ENCODE data around the gene SLC66A3.

SLC66A3 gene

GRCh38 chr2:11201969-11202368 lies 46.7 kb downstream of the SLC66A3 start:
- Histone ChIP-seq H2AFZ (ENCODE audit: low read depth, low read length, severe bottlenecking) (no peak overlapping the region), H3K27ac (ENCODE audit: low read depth, low read length) (no peak overlapping the region), H3K79me2 (ENCODE audit: insufficient read depth, low read length) (no peaks in the 10 kb centered on the region), H3K9ac (ENCODE audit: low read length) (no peak overlapping the region), H3K4me3 (ENCODE audit: insufficient read depth, low read length, poor library complexity, severe bottlenecking) (no peak overlapping the region), H3K27me3 (ENCODE audit: low read length) (no peaks in the 10 kb centered on the region), H3K36me3 (ENCODE audit: low read length) (peaks cover 38% of the 10 kb centered on the region), H3K9me3 (ENCODE audit: insufficient read depth, low read length) (no peaks in the 10 kb centered on the region), H3F3A (ENCODE audit: insufficient read depth) (0 out of 2 replicates have a peak, but pooled peaks cover 7% of the 10 kb centered on the region), H3K4me2 (ENCODE audit: low read depth, low read length, poor library complexity, severe bottlenecking) (no peak overlapping the region), H3K9me2 (replicated peaks; ENCODE audit: insufficient read depth, low read length) (no peaks in the 10 kb centered on the region), H4K20me1 (ENCODE audit: low read depth, low read length) (no peaks in the 10 kb centered on the region)
- TF ChIP-seq, protein P1, sequence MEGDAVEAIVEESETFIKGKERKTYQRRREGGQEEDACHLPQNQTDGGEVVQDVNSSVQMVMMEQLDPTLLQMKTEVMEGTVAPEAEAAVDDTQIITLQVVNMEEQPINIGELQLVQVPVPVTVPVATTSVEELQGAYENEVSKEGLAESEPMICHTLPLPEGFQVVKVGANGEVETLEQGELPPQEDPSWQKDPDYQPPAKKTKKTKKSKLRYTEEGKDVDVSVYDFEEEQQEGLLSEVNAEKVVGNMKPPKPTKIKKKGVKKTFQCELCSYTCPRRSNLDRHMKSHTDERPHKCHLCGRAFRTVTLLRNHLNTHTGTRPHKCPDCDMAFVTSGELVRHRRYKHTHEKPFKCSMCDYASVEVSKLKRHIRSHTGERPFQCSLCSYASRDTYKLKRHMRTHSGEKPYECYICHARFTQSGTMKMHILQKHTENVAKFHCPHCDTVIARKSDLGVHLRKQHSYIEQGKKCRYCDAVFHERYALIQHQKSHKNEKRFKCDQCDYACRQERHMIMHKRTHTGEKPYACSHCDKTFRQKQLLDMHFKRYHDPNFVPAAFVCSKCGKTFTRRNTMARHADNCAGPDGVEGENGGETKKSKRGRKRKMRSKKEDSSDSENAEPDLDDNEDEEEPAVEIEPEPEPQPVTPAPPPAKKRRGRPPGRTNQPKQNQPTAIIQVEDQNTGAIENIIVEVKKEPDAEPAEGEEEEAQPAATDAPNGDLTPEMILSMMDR (IDR thresholded peaks at IDR 0.05; ENCODE audit: insufficient read depth, low read length, poor library complexity, severe bottlenecking), result no peak
- no peak for TF ChIP-seq EZH2phosphoT487 (conservative IDR thresholded peaks at IDR 0.05; ENCODE audit: low read length)

DNA sequence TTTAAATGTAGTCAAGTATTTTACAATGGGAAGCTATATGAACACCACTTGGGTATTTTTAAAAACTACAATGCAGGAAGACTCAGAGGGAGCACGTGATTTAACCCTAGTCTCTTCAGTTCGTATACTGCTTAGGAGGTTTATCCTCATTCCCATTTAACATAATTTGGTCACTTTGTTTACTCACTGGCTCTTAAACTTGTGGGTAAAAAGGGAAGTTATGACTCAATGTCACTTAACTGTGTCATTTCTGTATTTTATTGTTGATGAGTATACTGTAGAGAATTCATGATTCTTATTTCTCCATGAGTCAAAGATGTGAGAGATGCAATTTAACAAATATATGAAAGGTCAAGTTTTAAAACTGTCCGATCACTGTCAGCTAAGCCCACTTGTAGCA lies 48.2 kb downstream of the SLC66A3 start:
- H3K27me3 ChIP-seq (ENCODE audit: low read length), result no peaks in the 10 kb centered on the region
- no peak overlapping the region for H3K9ac ChIP-seq (ENCODE audit: low read length)
- TF ChIP-seq EZH2phosphoT487 (conservative IDR thresholded peaks at IDR 0.05; ENCODE audit: low read length), result no peak
- TF ChIP-seq, protein P1 (IDR thresholded peaks at IDR 0.05; ENCODE audit: insufficient read depth, low read length, poor library complexity, severe bottlenecking), result no peak
- H3K4me2 ChIP-seq (ENCODE audit: low read depth, low read length, poor library complexity, severe bottlenecking), result no peak overlapping the region
- no peak overlapping the region for H3K4me3 ChIP-seq (ENCODE audit: insufficient read depth, low read length, poor library complexity, severe bottlenecking)
- H3K79me2 ChIP-seq (ENCODE audit: insufficient read depth, low read length), result no peaks in the 10 kb centered on the region
- no peak overlapping the region; the same call in 1 of the 2 replicates for H3K27ac ChIP-seq (ENCODE audit: low read depth, low read length)
- H3K9me2 ChIP-seq (replicated peaks; ENCODE audit: insufficient read depth, low read length), result no peaks in the 10 kb centered on the region
- H3F3A ChIP-seq (ENCODE audit: insufficient read depth), result 0 out of 2 replicates have a peak, but pooled peaks cover 2% of the 10 kb centered on the region
- H3K9me3 ChIP-seq (ENCODE audit: insufficient read depth, low read length), result no peaks in the 10 kb centered on the region
- H4K20me1 ChIP-seq (ENCODE audit: low read depth, low read length), result no peaks in the 10 kb centered on the region
- H2AFZ ChIP-seq (ENCODE audit: low read depth, low read length, severe bottlenecking), result no peak overlapping the region
- peaks cover 32% of the 10 kb centered on the region for H3K36me3 ChIP-seq (ENCODE audit: low read length)

DNA sequence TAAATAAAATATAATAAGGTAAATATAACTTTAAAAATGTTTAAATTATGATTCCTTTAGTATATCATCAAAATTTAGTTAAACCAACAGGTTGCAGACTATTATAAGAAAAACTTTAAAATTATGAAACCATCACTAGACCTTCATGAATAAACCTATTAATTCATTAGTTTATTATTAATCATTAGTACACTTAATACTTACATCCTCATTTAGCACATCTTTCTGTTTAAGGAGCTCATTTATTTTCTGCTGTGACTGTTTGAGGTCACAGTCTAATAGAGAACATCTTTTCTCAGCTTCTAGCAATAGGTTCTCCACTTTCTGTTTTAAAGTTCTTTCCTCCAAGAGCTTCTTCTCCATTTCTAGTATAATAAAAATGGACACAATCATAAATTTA lies 52.8 kb downstream of the SLC66A3 start:
- H3K79me2 ChIP-seq (ENCODE audit: insufficient read depth, low read length), result no peaks in the 10 kb centered on the region
- no peaks in the 10 kb centered on the region for H3K9me3 ChIP-seq (ENCODE audit: insufficient read depth, low read length)
- no peak for TF ChIP-seq EZH2phosphoT487 (conservative IDR thresholded peaks at IDR 0.05; ENCODE audit: low read length)
- TF ChIP-seq, protein P1 (IDR thresholded peaks at IDR 0.05; ENCODE audit: insufficient read depth, low read length, poor library complexity, severe bottlenecking), result no peak
- no peaks in the 10 kb centered on the region for H4K20me1 ChIP-seq (ENCODE audit: low read depth, low read length)
- H3K27me3 ChIP-seq (ENCODE audit: low read length), result no peaks in the 10 kb centered on the region
- peaks cover 8% of the 10 kb centered on the region; the same call in 1 of the 2 replicates for H3K36me3 ChIP-seq (ENCODE audit: low read length)
- no peak overlapping the region for H2AFZ ChIP-seq (ENCODE audit: low read depth, low read length, severe bottlenecking)
- H3K9ac ChIP-seq (ENCODE audit: low read length), result no peak overlapping the region
- no peak overlapping the region for H3K4me3 ChIP-seq (ENCODE audit: insufficient read depth, low read length, poor library complexity, severe bottlenecking)
- no peaks in the 10 kb centered on the region for H3K9me2 ChIP-seq (replicated peaks; ENCODE audit: insufficient read depth, low read length)
- no peaks in the 10 kb centered on the region for H3F3A ChIP-seq (ENCODE audit: insufficient read depth)
- no peak overlapping the region for H3K27ac ChIP-seq (ENCODE audit: low read depth, low read length)
- H3K4me2 ChIP-seq (ENCODE audit: low read depth, low read length, poor library complexity, severe bottlenecking), result no peak overlapping the region

Measured in SU-DHL-6 (cell line).